GM12874 (cell line): ENCODE data around the gene ZC2HC1B.

Experiments
- CTCF ChIP-seq: IDR thresholded peaks from 2 replicates; pipeline ENCODE4 v1.5.1; 2011; ENCODE audit warnings: low read depth, mild to moderate bottlenecking, control low read depth, low read length, moderate library complexity; ENCODE audit not compliant: insufficient read depth

ZC2HC1B gene

DNA sequence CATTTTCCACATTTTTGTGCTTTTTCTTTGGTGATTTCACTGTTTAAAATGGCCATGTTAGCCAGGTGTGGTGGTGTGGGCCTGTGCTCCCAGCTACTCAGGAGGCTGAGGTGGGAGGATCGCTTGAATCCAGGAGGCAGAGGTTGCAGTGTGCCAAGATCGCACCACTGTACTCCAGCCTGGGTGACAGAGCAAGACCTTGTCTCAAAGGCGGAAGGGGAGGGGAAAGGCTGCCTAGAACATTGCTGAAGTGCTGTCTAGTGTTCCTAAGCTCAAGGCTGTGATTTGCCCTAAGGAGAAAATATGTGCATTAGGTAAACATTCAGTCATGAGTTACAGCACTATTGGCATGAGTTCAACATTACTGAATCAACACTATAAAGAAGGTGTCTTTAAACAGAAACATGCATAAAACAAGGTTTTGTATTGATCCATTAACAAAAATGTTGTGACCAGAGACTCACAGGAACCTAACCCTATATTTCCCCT, 14.0 kb downstream of the ZC2HC1B start:
- TF ChIP-seq CTCF: no peak

- no peak for TF ChIP-seq CTCF
These were observed 16.1 kb downstream of the ZC2HC1B start for GRCh38 chr6:143880412-143880811.

DNA sequence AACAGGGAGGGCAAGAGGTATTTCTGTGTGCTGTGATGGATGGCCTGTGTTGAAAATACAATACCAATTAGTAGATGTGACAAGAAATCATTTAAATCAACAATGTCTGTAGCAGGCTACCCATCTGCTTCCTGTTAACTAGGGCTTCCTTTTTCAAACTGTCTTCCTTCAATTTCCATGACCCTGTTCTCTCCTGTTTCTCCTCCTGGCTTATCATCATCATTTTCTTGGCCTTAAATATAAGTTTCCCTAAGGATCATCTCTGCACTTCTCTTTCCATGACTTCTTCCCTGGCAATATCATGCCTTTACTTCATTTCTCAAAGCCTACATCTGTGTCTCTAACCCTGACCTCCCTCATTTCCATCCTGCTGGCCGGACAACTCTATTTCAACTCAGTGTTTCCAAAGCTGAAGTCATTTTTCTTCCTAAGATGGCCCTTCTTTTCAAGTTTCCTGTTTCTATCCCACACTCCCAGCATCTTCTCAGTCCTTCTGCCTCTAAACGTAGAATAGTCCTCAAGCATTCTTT, 18.2 kb downstream of the ZC2HC1B start:
- no peak for TF ChIP-seq CTCF

DNA sequence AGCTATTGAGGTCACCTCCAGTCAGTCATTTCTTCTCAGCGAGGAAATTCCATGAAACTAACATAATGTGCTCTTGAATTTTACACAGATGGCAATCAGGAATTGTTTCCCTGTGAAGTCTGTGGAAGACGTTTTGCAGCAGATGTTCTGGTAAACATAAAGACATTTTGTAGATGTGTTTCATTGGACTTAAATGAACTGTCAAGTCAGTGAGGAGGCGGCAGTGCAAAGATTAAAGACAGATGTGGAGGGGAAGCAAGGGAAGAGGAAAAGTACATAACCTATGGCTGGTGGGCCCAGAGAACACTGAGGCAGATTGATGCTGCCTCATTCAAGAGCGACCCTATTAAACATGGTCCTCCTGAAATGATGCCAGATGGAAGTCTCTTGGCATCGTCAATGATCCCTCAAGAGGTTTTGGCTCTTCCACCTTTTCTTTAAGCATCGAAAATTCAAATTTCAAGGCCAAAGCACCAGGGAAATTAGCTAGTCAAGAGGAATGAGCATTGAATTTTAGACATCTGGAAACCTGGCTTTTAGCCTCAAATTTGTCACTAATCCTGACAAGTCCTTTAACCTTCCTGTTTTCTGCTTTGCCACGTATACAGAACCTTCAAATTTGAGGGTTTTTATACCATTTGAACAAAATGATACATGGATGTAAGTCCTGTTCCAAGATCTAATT, 20.1 kb downstream of the ZC2HC1B start:
- no peak for TF ChIP-seq CTCF

- TF ChIP-seq CTCF: no peak
These were observed 20.8 kb downstream of the ZC2HC1B start for GRCh38 chr6:143885116-143885515.

DNA sequence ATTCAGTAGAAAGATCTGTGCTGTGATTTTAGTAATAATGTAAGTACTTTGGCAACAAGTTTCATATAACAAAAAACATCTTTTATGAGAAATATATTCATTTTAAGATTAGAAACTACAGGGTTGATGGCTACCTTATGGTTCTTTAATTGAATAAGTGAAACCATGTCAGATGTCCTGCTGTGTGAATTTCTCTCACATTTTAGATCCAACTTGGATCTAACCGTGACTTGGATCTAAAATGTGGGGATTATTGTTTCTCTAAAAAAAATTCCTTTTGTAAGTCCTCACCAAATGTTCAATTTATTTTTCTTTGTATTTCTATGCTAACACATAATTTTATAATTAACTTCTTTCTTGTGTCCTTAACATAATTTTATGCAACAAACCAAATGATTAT, 30.4 kb downstream of the ZC2HC1B start:
- no peak for TF ChIP-seq CTCF

DNA sequence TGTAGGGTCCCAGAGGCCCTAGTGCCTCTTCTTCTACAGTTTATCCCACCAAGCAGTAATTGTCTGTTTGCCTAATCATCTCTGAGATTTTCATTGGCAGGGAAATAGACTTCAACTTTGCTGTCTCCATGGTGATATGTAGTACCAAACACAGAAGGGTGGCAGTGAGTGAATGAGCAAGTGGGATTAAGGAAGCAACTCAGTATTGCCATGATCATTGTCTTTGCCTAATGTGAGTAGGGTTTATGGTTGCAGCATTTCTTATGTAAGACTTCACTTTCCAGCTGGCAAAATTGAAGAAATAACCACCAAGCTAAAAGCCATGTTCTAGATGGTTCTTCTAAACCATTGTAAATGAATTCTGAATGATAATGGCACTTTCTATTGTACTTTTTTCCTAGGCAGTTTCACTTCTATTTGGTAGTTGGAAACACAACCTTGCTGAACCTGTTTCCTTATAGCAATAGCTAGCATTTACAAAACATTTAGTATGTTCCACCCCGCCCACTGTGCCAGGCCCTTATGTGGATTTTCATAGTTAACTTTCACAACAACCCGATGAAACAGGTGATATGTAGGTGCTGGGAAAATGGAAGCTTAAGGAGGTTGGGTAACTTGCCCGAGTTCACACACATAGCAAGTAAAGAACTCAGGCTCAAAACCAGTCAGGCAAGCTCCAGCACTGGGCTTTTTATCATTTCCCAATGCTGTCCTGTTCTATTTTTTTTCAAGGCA, 32.0 kb downstream of the ZC2HC1B start:
- TF ChIP-seq CTCF: no peak
